Kidney epithelial cell (primary cell): ENCODE results near the gene KMT2B. TPM values are rescaled to one million over a fixed set of nuclear protein-coding genes. Genes with fewer than 3 reads are reported as not detected.
A peak's percentile ranks its signal among the peaks of the same experiment; 100 is the strongest.

Experiments used
- DNase-seq: peaks from one replicate; pipeline ENCODE4 v3.0.0-alpha.2; 2010; ENCODE audit warnings: low read depth
- H3K27me3 ChIP-seq: 2 replicates; pipeline ENCODE4 v1.6.0; 2011; ENCODE audit warnings: low read length; ENCODE audit not compliant: control insufficient read depth, insufficient read depth
- H3K36me3 ChIP-seq: 2 replicates; pipeline ENCODE4 v1.5.1; 2011; ENCODE audit warnings: low read length; ENCODE audit not compliant: control insufficient read depth, insufficient read depth
- H3K4me3 ChIP-seq: 2 replicates; pipeline ENCODE4 v1.5.1; 2011; ENCODE audit warnings: low read depth, mild to moderate bottlenecking, control low read depth, low read length
- CTCF ChIP-seq: IDR thresholded peaks from 2 replicates; pipeline ENCODE4 v1.5.1; 2011; ENCODE audit warnings: mild to moderate bottlenecking, moderate library complexity, low read length, control low read depth, inconsistent platforms; ENCODE audit not compliant: insufficient read depth, poor library complexity, severe bottlenecking
- total RNA-seq: library from RNA; depleted of rRNA; stranded (reverse); fragments of >200 nt; gene quantifications from 2 replicates; pipeline ENCODE4 v1.2.3, GENCODE V29; 2015

The KMT2B gene
- total RNA-seq, 1 donor from 2014 or later = 18.4 TPM

DNA sequence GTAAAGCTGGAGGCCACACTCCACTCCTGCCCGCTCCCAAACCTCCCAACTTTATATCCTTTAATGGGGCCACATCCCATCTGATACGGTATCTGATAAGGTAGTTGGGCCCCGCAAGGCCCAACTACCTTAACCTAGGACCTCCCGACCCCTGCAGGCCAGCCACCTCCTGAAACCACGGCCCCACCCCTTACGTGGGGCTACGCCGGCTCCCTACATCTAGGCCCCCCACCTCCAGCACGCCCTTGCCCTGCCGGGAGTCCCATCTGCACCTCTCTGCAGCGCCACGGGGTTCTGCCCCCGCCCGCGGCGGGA is 22.3 kb downstream of the KMT2B start:
- Histone ChIP-seq H3K4me3 (peak overlapping the region; percentile 52), H3K36me3 (no peaks in the 10 kb centered on the region), H3K27me3 (no peaks in the 10 kb centered on the region)
- no peak for TF ChIP-seq CTCF
- no peak for DNase-seq

DNA sequence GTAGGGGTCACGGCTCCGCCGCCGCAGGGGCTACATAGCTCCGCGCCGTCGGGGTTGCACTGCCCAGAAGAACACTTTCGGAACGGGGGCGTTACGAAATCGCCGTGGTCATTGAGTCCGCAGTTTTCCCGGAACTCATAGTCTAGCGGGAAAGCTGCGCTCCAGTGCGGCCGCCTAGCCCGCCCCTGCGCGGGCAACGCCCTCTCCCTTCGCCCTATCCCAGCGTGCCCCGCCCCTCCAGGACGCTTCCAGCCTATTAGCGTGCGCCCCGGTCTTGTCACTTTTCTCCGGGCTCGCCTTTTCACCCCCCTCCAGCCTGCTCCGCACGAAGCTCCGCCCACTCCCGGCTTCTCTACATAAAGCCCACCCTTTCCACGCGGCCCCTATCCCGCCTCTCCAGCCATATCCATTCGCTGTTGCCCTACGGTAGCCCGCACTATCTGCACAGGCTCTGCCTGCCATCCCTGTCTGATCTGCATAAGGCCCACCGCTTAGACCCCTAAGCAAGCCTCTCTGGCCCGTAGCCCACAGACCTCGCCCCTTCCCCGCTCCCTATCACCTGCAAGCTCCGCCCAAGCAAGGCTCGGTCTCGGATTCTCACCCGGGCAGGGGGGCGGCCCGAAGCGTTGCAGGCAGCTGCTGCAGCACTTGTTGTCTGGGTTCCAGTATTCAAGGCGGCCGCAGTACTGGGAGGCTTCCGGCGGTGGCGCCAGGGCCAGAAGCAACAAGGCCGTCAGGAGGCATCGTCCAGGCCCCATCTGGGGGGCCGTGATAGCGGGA is 22.8 kb downstream of the KMT2B start:
- no peak for TF ChIP-seq CTCF
- H3K27me3 ChIP-seq = no peaks in the 10 kb centered on the region
- peak; percentile 83 for DNase-seq
- no peaks in the 10 kb centered on the region for H3K36me3 ChIP-seq
- peak overlapping the region; percentile 52 for H3K4me3 ChIP-seq

- H3K4me3 ChIP-seq = peak overlapping the region; percentile 37
- no peaks in the 10 kb centered on the region for H3K36me3 ChIP-seq
- no peak for DNase-seq
- no peaks in the 10 kb centered on the region for H3K27me3 ChIP-seq
- peak; percentile 12 for TF ChIP-seq CTCF
Observed at GRCh38 chr19:35741203-35741515, 23.4 kb downstream of the KMT2B start.

DNA sequence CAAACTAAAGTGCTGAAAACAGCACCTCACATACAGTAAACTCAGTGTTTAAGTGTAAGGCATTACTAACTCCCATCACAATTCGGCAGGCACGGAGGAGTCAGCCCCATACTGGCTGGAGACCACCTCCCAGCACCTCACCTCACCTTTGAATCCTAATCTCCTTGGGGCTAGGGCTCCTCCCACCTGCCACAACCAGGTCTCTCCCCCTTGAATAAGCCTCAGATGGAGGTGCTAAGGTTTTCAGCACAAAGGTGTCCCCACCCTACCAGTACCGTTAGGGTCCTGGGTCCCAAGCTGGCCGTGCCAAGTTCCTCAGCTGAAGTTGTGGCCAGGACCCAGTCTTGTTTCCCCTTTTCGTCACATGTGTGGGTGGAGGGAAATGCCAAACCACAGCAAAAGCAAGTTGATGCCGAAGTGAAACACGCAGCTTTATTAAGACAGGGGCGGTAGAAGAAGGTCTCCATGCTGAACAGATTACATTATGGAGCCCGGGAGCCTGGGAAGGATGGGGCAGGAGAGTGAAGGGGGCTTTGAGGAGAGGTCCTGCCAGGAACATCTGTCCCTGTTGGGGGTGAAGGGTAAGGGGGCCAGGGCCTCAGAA is 24.4 kb downstream of the KMT2B start, which contains the start of gene IGFLR1:
Gene IGFLR1 (minus strand): TSS at position 332 of the 604 bp plus-strand sequence. CDS start 1,272 bp downstream, outside the sequence.
- no peak for TF ChIP-seq CTCF
- Histone ChIP-seq H3K4me3 (peak within 1 kb of the TSS; percentile 37), H3K27me3 (no peaks in the 10 kb centered on the region), H3K36me3 (no peaks in the 10 kb centered on the region)
- no peak for DNase-seq

GRCh38 chr19:35743640-35744429 is 26.0 kb downstream of the KMT2B start:
- no peak for TF ChIP-seq CTCF
- Histone ChIP-seq H3K27me3 (no peaks in the 10 kb centered on the region), H3K36me3 (no peaks in the 10 kb centered on the region), H3K4me3 (no peak overlapping the region)
- no peak for DNase-seq
